NCI-H2081 treated with DMSO at 0.1 percent for 48 hours (cell line): ENCODE results near the gene TRPT1.

Experiments
- DNase-seq: peaks from one replicate; lab custom pipeline; 2025; lab: John Stamatoyannopoulos, UW

Gene TRPT1

GRCh38 chr11:64229744-64230170, 3.8 kb upstream of the TRPT1 start:
- no peak for DNase-seq

- DNase-seq = no peak
Observed at GRCh38 chr11:64229090-64229743, 3.2 kb upstream of the TRPT1 start.

- DNase-seq = no peak
Observed at GRCh38 chr11:64227405-64227956, 1.5 kb upstream of the TRPT1 start.

GRCh38 chr11:64226507-64227051, 593 bp upstream of the TRPT1 start:
- DNase-seq = no peak

GRCh38 chr11:64224891-64225607, 937 bp downstream of the TRPT1 start:
- no peak for DNase-seq

GRCh38 chr11:64224151-64224890, 1.7 kb downstream of the TRPT1 start:
- DNase-seq = no peak

GRCh38 chr11:64223001-64223651, 2.9 kb downstream of the TRPT1 start:
- no peak for DNase-seq

- DNase-seq = no peak
Observed at GRCh38 chr11:64222651-64223000, 3.4 kb downstream of the TRPT1 start.

GRCh38 chr11:64220798-64221197, 5.2 kb downstream of the TRPT1 start:
- no peak for DNase-seq

GRCh38 chr11:64220271-64220670, 5.7 kb downstream of the TRPT1 start:
- DNase-seq = no peak

- DNase-seq = no peak
Observed at GRCh38 chr11:64219755-64220154, 6.2 kb downstream of the TRPT1 start.

- DNase-seq = no peak
Observed at GRCh38 chr11:64219354-64219684, 6.7 kb downstream of the TRPT1 start.

GRCh38 chr11:64218628-64219353, 7.2 kb downstream of the TRPT1 start:
- DNase-seq = no peak

- no peak for DNase-seq
Observed at GRCh38 chr11:64216879-64217278, 9.1 kb downstream of the TRPT1 start.

GRCh38 chr11:64211181-64211872, 14.7 kb downstream of the TRPT1 start:
- DNase-seq = no peak

GRCh38 chr11:64210301-64211020, 15.5 kb downstream of the TRPT1 start:
- DNase-seq = no peak

- DNase-seq = no peak
Observed at GRCh38 chr11:64209563-64209843, 16.5 kb downstream of the TRPT1 start.

- no peak for DNase-seq
Observed at GRCh38 chr11:64208796-64209562, 17.0 kb downstream of the TRPT1 start.

GRCh38 chr11:64208086-64208795, 17.7 kb downstream of the TRPT1 start:
- no peak for DNase-seq
